Sigmoid colon (tissue), 7 donors: Measurements from ENCODE around the gene TMEM184B. TPM values are rescaled to one million over a fixed set of nuclear protein-coding genes. Genes with fewer than 3 reads are reported as not detected.

Experiments used
- DNase-seq: peaks from one replicate; pipeline ENCODE4 v3.0.0-alpha.2; 2019
- H3K27ac ChIP-seq, 4 donors: fragments of 200-600 bp; sonication (generic); one replicate each; pipeline ENCODE4 v1.5.1; 2016 to 2019; ENCODE audit warnings: mild to moderate bottlenecking in 1 of 4
- H3K27me3 ChIP-seq, 3 donors: fragments of 200-600 bp; sonication (generic); one replicate each; pipeline ENCODE4 v1.5.1; 2019; ENCODE audit warnings: mild to moderate bottlenecking in 1 of 3
- H3K36me3 ChIP-seq, 4 donors: fragments of 200-600 bp; sonication (generic); one replicate each; pipeline ENCODE4 v1.5.1; 2016 to 2019
- H3K4me1 ChIP-seq, 4 donors: fragments of 200-600 bp; sonication (generic); one replicate each; pipeline ENCODE4 v1.5.1; 2017 to 2019
- H3K4me3 ChIP-seq, 4 donors: fragments of 200-600 bp; sonication (generic); one replicate each; pipeline ENCODE4 v1.5.1; 2017 to 2019; ENCODE audit warnings: mild to moderate bottlenecking in 2 of 4, moderate library complexity in 1 of 4
- H3K9me3 ChIP-seq, 4 donors: fragments of 200-600 bp in 3 of 4; sonication (generic) in 3 of 4; one replicate each; pipeline versions ENCODE4 v1.5.1 to v1.6.1; 2013 to 2019
- EP300 ChIP-seq, 4 donors: sonication (generic); formaldehyde crosslinking; IDR thresholded peaks; one replicate each; pipeline ENCODE4 v1.6.1; 2017; ENCODE audit warnings: antibody characterized with exemption in 4 of 4
- POLR2A ChIP-seq, 2 donors: fragments of 450-650 bp; IDR thresholded peaks; one replicate each; pipeline ENCODE4 v1.6.1; 2016; ENCODE audit warnings: antibody characterized with exemption in 2 of 2, mild to moderate bottlenecking in 2 of 2, moderate library complexity in 2 of 2
- POLR2AphosphoS5 ChIP-seq, 4 donors: sonication (generic); formaldehyde crosslinking; IDR thresholded peaks; one replicate each; pipeline ENCODE4 v1.6.1; 2017; ENCODE audit warnings: antibody characterized with exemption in 4 of 4
- WGBS, 2 donors: extraction: QIAGEN DNeasy Blood & Tissue Kit; methylation state at CpG; one replicate each; pipeline ENCODE4 v1.1.7; 2013; 5-methylcytosine and 5-hydroxymethylcytosine counted together
- intact Hi-C: fragments of 100-400 bp; cut with DNase I; formaldehyde crosslinking; loops from one replicate; pipeline ENCODE4 v1.15.1; 2023
- polyA plus RNA-seq, 3 donors: library from polyadenylated mRNA; stranded (reverse); fragments of 200-250 nt; gene quantifications; one replicate each; pipeline ENCODE4 v1.2.3, GENCODE V29; 2013
- total RNA-seq, 4 donors: library from RNA; depleted of rRNA; stranded (reverse); fragments of >200 nt; gene quantifications; one replicate each; pipeline ENCODE4 v1.1.0, GENCODE V29; 2016
- TF ChIP-seq, protein P1 (sequence below), 4 experiments: fragments of 450-650 bp in 3 of 4; fragments of 200-600 bp in 1 of 4; IDR thresholded peaks; one replicate each; pipeline ENCODE4 v1.5.1; 2016 to 2019; ENCODE audit warnings: antibody characterized with exemption in 4 of 4, mild to moderate bottlenecking in 3 of 4, moderate library complexity in 2 of 4
- donor health status: healthy with polysubstance abuse.
- donor health status: Bipolar disorder and iron deficiency.
- donor health status: healthy.

Gene TMEM184B
- total and polyA plus RNA-seq, 7 donors: 7.2 to 96.4 (median 42.6) TPM

DNA sequence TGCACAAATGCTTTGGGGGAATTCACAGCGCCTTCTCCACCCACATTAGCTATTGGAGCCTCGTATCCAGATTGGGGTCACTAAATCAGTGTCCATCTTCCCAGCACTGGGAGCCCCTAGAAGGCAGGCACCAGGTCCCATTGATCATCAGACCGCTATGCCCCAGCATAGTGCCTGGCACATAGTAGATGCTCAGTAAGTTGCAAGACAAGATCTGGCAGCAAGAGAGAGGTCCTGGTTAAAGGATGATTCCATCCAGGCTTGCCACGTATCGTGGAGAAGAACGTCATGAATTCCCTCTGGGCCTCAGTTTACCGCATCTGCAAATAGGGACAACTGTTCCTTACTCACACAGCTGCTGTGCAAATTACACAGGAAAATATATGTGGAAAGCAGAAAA, 1.7 kb downstream of the TMEM184B start:
- DNase-seq: no peak
- no peaks in the 10 kb centered on the region for H3K27me3 ChIP-seq
- H3K4me3 ChIP-seq: peak overlapping the region in 2 of 4 donors; percentile 98 to 99
- 89 to 91% methylated on average over 7 of the region's 7 CpGs for WGBS, 2 donors
- no peaks in the 10 kb centered on the region for H3K9me3 ChIP-seq
- intact Hi-C loops: loop anchor here (5.0 kb wide), 1 partner anchor 69 kb away; the partner anchor contains the start of gene MAFF
- TF ChIP-seq EP300 (IDR thresholded peaks at IDR 0.05) (no peak), POLR2A (IDR thresholded peaks at IDR 0.05) (no peak), POLR2AphosphoS5 (IDR thresholded peaks at IDR 0.05) (no peak)
- TF ChIP-seq, protein P1, sequence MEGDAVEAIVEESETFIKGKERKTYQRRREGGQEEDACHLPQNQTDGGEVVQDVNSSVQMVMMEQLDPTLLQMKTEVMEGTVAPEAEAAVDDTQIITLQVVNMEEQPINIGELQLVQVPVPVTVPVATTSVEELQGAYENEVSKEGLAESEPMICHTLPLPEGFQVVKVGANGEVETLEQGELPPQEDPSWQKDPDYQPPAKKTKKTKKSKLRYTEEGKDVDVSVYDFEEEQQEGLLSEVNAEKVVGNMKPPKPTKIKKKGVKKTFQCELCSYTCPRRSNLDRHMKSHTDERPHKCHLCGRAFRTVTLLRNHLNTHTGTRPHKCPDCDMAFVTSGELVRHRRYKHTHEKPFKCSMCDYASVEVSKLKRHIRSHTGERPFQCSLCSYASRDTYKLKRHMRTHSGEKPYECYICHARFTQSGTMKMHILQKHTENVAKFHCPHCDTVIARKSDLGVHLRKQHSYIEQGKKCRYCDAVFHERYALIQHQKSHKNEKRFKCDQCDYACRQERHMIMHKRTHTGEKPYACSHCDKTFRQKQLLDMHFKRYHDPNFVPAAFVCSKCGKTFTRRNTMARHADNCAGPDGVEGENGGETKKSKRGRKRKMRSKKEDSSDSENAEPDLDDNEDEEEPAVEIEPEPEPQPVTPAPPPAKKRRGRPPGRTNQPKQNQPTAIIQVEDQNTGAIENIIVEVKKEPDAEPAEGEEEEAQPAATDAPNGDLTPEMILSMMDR (IDR thresholded peaks at IDR 0.05): no peak
- H3K36me3 ChIP-seq: no peaks in the 10 kb centered on the region
- H3K27ac ChIP-seq: peak overlapping the region; percentile 87 to 97 (median 92)
- H3K4me1 ChIP-seq: peaks cover 0 to 68% (median 64%) of the 10 kb centered on the region in 4 donors

DNA sequence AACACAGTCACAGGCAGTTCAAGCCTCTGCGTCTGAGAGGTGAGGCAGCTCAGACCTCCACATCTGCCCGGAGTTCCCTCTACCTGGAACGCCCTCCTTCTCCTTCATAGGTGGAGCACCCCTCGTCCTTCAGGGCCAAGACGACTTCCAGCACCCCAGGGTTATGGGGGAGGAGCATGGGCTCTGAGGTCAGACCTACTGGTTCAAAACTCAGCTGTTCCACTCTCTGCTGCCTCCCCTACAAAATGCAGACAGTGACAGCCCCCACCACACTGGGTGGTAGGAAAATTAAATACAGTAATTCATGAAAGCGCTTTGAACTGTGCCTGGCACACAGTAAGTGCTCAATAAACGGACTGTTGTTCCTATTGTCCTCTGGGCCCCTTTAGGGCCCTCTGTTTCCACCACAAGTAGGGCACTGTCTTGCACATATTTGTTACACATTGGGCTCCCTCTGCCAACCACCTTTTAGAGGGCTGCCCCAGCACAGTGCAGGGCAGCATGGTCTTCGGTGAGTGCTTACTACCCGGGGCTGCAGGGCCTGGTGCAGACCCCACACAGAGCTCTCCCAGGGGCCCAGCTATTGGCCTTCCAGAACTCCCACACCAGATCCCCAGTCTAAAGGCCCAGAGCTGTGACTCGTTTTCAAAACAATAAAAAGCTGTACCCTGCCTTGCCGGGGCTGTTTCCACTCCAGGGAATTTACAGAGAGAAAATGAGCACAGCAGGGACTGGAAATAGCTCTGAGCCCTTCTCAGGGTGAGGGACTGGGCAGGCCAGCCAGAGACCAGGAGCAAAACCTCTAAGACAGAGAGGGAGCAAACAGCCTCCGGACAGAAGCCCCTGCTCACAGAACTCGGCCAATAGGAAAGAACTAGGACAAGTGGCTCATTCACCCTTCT, 2.5 kb downstream of the TMEM184B start:
- no peaks in the 10 kb centered on the region for H3K9me3 ChIP-seq
- no peaks in the 10 kb centered on the region for H3K27me3 ChIP-seq
- peaks cover 0 to 75% (median 70%) of the 10 kb centered on the region in 4 donors for H3K4me1 ChIP-seq
- H3K36me3 ChIP-seq: no peaks in the 10 kb centered on the region
- peak overlapping the region; percentile 87 to 97 (median 92) for H3K27ac ChIP-seq
- peak overlapping the region in 2 of 4 donors; percentile 7 to 98 for H3K4me3 ChIP-seq
- DNase-seq: no peak
- 75 to 76% methylated on average over 13 of the region's 13 CpGs for WGBS, 2 donors
- TF ChIP-seq POLR2A (IDR thresholded peaks at IDR 0.05) (no peak), POLR2AphosphoS5 (IDR thresholded peaks at IDR 0.05) (peak in 2 of 4 donors; percentile 14 to 34)
- intact Hi-C loops: loop anchor here (5.0 kb wide), 1 partner anchor 68 kb away; the partner anchor contains the start of gene MAFF

DNA sequence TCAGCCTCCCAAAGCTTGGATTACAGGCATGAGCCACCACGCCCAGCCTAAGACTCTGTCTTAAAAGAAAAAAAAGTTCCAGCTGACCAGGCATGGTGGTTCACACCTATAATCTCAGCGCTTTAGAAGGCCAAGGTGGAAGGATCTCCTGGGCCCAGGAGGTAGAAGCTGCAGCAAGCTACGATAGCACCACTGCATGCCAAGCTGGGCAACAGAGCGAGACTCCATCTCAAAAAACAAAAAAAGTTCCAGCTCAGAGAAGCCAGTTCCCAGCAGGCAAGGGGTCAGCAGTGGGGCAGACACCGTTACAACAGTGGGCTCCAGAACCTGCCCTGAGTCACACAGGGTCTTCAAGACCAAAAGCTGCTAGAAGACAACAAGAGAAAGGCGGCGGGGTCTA, 3.3 kb downstream of the TMEM184B start:
- 95 to 96% methylated on average over 7 of the region's 7 CpGs for WGBS, 2 donors

DNA sequence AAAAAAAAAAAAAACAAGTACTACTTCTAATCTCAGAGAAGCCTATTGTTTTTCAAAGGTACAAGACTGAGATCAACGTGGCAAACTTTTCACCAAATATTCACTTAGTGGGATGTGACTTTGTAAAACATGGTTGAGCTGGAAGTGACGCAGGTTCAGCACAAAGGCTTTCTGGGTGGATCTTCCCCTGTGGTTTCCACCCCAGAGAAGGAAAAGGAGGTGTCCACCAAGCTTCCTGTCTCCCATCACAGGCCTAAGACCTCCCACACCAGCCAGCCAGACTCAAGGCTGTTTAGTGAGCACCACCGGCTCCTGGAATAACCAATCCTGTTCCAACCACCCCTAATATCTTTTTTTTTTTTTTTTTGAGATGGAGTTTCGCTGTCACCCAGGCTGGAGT, 5.7 kb downstream of the TMEM184B start:
- Histone ChIP-seq H3K4me1 (peaks cover 0 to 82% (median 75%) of the 10 kb centered on the region in 4 donors), H3K27ac (peak overlapping the region; percentile 49 to 66 (median 62)), H3K9me3 (no peaks in the 10 kb centered on the region), H3K27me3 (no peaks in the 10 kb centered on the region), H3K4me3 (no peak overlapping the region), H3K36me3 (peaks cover 0 to 6% (median 0%) of the 10 kb centered on the region in 4 donors)
- DNase-seq: no peak
- intact Hi-C loops: no loop called here
- no peak for TF ChIP-seq EP300 (IDR thresholded peaks at IDR 0.05)
- peak in 1 of 4 donors; percentile 53 for TF ChIP-seq POLR2AphosphoS5 (IDR thresholded peaks at IDR 0.05)
- TF ChIP-seq, protein P1 (IDR thresholded peaks at IDR 0.05): no peak
- no peak for TF ChIP-seq POLR2A (IDR thresholded peaks at IDR 0.05)
- 67 to 77% methylated on average over 4 of the region's 4 CpGs for WGBS, 2 donors

More for the DNA sequence above, 3.3 kb downstream of the TMEM184B start:
- Histone ChIP-seq H3K4me1 (peaks cover 0 to 83% (median 72%) of the 10 kb centered on the region in 4 donors), H3K36me3 (no peaks in the 10 kb centered on the region), H3K4me3 (no peak overlapping the region), H3K27ac (peak overlapping the region in 3 of 4 donors; percentile 87 to 97 (median 92)), H3K27me3 (no peaks in the 10 kb centered on the region), H3K9me3 (no peaks in the 10 kb centered on the region)
- DNase-seq: no peak
- no peak for TF ChIP-seq POLR2A (IDR thresholded peaks at IDR 0.05)
- TF ChIP-seq POLR2AphosphoS5 (IDR thresholded peaks at IDR 0.05): no peak
- TF ChIP-seq, protein P1 (IDR thresholded peaks at IDR 0.05): no peak
- TF ChIP-seq EP300 (IDR thresholded peaks at IDR 0.05): no peak
- intact Hi-C loops: no loop called here

DNA sequence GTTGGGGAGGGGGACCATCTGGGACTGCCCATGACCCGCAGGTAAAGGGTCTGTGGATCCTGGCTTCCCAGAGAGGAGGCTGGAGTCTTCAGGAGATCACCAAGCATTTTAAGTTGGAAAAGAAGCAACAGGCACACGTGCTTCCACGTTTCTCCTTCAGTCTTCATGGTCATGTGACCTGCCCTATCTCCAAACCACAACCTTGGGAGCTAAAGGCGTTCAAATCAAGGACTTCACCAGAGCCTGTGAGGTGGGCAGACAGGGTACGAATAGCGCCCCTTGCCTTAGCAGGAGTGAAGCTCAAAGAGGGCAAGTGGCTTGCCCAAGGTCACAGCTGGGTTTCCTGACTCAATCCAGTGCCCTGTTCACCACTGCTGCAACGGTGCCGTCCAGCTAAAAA, 6.7 kb downstream of the TMEM184B start:
- no peak overlapping the region for H3K4me3 ChIP-seq
- TF ChIP-seq, protein P1 (IDR thresholded peaks at IDR 0.05): no peak
- TF ChIP-seq EP300 (IDR thresholded peaks at IDR 0.05): no peak
- TF ChIP-seq POLR2A (IDR thresholded peaks at IDR 0.05): no peak
- no peak for TF ChIP-seq POLR2AphosphoS5 (IDR thresholded peaks at IDR 0.05)
- intact Hi-C loops: no loop called here
- peaks cover 0 to 6% (median 0%) of the 10 kb centered on the region in 4 donors for H3K36me3 ChIP-seq
- DNase-seq: no peak
- H3K9me3 ChIP-seq: no peaks in the 10 kb centered on the region
- 40 to 43% methylated on average over 8 of the region's 8 CpGs for WGBS, 2 donors
- peaks cover 0 to 82% (median 75%) of the 10 kb centered on the region in 4 donors for H3K4me1 ChIP-seq
- H3K27ac ChIP-seq: peak overlapping the region; percentile 49 to 66 (median 62)
- H3K27me3 ChIP-seq: no peaks in the 10 kb centered on the region
